Neural progenitor cell (in vitro differentiated cells): ENCODE results near the gene CTNNAL1.

Experiments used
- CTCF ChIP-seq: fragments of 200-600 bp; sonication (generic); IDR thresholded peaks from 2 replicates; pipeline ENCODE4 v1.5.1; 2017; ENCODE audit warnings: antibody characterized with exemption, mild to moderate bottlenecking
- EZH2phosphoT487 ChIP-seq: fragments of 200-600 bp; sonication (generic); IDR thresholded peaks from 2 replicates; pipeline ENCODE4 v1.6.1; 2017; ENCODE audit warnings: antibody characterized with exemption

- no peak for TF ChIP-seq CTCF
- no peak for TF ChIP-seq EZH2phosphoT487
Measured at GRCh38 chr9:109031241-109031640, 17.9 kb upstream of the CTNNAL1 start.
